ENCODE measurements around the gene PDZD11.

DNA sequence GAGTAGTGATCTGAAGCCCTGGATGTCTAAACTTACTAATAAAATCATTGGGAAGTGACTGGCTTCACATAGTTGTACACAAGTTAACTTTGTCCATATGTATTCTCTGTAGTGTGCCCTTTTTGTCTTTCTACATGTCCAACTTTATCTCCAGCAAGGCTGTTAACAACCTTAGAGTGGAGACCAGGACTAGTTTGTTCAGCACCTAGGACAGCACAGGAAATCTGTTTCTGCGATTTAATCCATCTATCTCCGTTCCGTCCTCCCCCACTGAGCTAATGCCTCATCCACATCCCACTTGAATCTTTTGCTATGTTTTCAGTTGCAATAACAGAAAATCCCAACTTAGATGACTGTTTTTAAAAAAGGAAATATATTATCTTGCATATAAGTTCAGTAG, 24.9 kb downstream of the PDZD11 start:
- TF ChIP-seq, protein P1, sequence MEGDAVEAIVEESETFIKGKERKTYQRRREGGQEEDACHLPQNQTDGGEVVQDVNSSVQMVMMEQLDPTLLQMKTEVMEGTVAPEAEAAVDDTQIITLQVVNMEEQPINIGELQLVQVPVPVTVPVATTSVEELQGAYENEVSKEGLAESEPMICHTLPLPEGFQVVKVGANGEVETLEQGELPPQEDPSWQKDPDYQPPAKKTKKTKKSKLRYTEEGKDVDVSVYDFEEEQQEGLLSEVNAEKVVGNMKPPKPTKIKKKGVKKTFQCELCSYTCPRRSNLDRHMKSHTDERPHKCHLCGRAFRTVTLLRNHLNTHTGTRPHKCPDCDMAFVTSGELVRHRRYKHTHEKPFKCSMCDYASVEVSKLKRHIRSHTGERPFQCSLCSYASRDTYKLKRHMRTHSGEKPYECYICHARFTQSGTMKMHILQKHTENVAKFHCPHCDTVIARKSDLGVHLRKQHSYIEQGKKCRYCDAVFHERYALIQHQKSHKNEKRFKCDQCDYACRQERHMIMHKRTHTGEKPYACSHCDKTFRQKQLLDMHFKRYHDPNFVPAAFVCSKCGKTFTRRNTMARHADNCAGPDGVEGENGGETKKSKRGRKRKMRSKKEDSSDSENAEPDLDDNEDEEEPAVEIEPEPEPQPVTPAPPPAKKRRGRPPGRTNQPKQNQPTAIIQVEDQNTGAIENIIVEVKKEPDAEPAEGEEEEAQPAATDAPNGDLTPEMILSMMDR (IDR thresholded peaks at IDR 0.05), result no peak
- TF ChIP-seq EP300 (IDR thresholded peaks at IDR 0.05), result no peak
